GM06990 (cell line): ENCODE results near the gene SLC51B.

Experiments
- DNase-seq: peaks from one replicate; pipeline ENCODE4 v3.0.0-alpha.2; 2011; ENCODE audit not compliant: insufficient read length; ENCODE audit errors: extremely low read depth
- H3K27me3 ChIP-seq: replicated peaks from 2 replicates; pipeline ENCODE4 v1.6.0; 2011; ENCODE audit warnings: low read length; ENCODE audit not compliant: control insufficient read depth, insufficient read depth
- H3K36me3 ChIP-seq: 2 replicates; pipeline ENCODE4 v1.5.1; 2011; ENCODE audit warnings: low read length; ENCODE audit not compliant: control insufficient read depth, insufficient read depth
- H3K4me3 ChIP-seq: replicated peaks from 2 replicates; pipeline ENCODE4 v1.5.1; 2011; ENCODE audit warnings: low read depth, mild to moderate bottlenecking, control low read depth, low read length
- CTCF ChIP-seq: IDR thresholded peaks from 2 replicates; pipeline ENCODE4 v1.5.1; 2011; ENCODE audit warnings: low read length, control low read depth, mild to moderate bottlenecking, inconsistent platforms; ENCODE audit not compliant: insufficient read depth, poor library complexity, severe bottlenecking

SLC51B gene

GRCh38 chr15:65087411-65087810, 42.2 kb downstream of the SLC51B start:
- TF ChIP-seq CTCF, result no peak
- no peak overlapping the region for H3K4me3 ChIP-seq

GRCh38 chr15:65087873-65088642, 42.9 kb downstream of the SLC51B start:
- Histone ChIP-seq H3K4me3 (no peak overlapping the region), H3K36me3 (no peaks in the 10 kb centered on the region; the same call in none of the 2 replicates), H3K27me3 (no peaks in the 10 kb centered on the region; the same call in 1 of the 2 replicates)
- TF ChIP-seq CTCF, result no peak
- DNase-seq, result no peak

More at GRCh38 chr15:65087411-65087810, 42.2 kb downstream of the SLC51B start:
- Histone ChIP-seq H3K27me3 (no peaks in the 10 kb centered on the region; the same call in 1 of the 2 replicates), H3K36me3 (no peaks in the 10 kb centered on the region; the same call in 1 of the 2 replicates)
- DNase-seq, result no peak

- TF ChIP-seq CTCF, result no peak
- H3K36me3 ChIP-seq, result no peaks in the 10 kb centered on the region; the same call in none of the 2 replicates
- DNase-seq, result no peak
- no peaks in the 10 kb centered on the region; the same call in 1 of the 2 replicates for H3K27me3 ChIP-seq
- no peak overlapping the region for H3K4me3 ChIP-seq
Measured at GRCh38 chr15:65088643-65089021, 43.4 kb downstream of the SLC51B start.

- Histone ChIP-seq H3K36me3 (no peaks in the 10 kb centered on the region; the same call in none of the 2 replicates), H3K27me3 (no peaks in the 10 kb centered on the region; the same call in 1 of the 2 replicates), H3K4me3 (no peak overlapping the region)
- no peak for TF ChIP-seq CTCF
- no peak for DNase-seq
Measured at GRCh38 chr15:65089206-65089824, 44.1 kb downstream of the SLC51B start.

GRCh38 chr15:65091946-65092770, 47.0 kb downstream of the SLC51B start:
- Histone ChIP-seq H3K4me3 (no peak overlapping the region), H3K27me3 (no peaks in the 10 kb centered on the region), H3K36me3 (no peaks in the 10 kb centered on the region; the same call in none of the 2 replicates)
- DNase-seq, result no peak
- TF ChIP-seq CTCF, result no peak
